H9 (cell line): Measurements from ENCODE around the gene SERINC1. TPM values are rescaled to one million over a fixed set of nuclear protein-coding genes. Genes with fewer than 3 reads are reported as not detected.

Experiments
- DNase-seq: peaks from one replicate; pipeline ENCODE4 v3.0.0-alpha.2; 2017
- H2AFZ ChIP-seq: one replicate; pipeline ENCODE4 v1.6.1; 2013; ENCODE audit warnings: mild to moderate bottlenecking, low read length, control low read depth, moderate library complexity
- H2AK5ac ChIP-seq: 2 replicates; pipeline ENCODE4 v1.6.1; 2013; ENCODE audit warnings: low read length, control low read depth, mixed read lengths; ENCODE audit not compliant: insufficient read length
- H2BK120ac ChIP-seq: one replicate; pipeline ENCODE4 v1.6.1; 2013; ENCODE audit warnings: low read depth, mild to moderate bottlenecking, low read length, control low read depth, inconsistent platforms; ENCODE audit not compliant: poor library complexity, severe bottlenecking
- H2BK12ac ChIP-seq: 2 replicates; pipeline ENCODE4 v1.6.1; 2013; ENCODE audit warnings: low read length, control low read depth, mixed read lengths, low read depth; ENCODE audit not compliant: insufficient read length
- H2BK15ac ChIP-seq: 2 replicates; pipeline ENCODE4 v1.6.1; 2013; ENCODE audit warnings: low read depth, low read length, control low read depth
- H2BK20ac ChIP-seq: one replicate; pipeline ENCODE4 v1.6.1; 2013; ENCODE audit warnings: low read depth, mild to moderate bottlenecking, low read length, control low read depth, inconsistent platforms; ENCODE audit not compliant: poor library complexity, severe bottlenecking
- H2BK5ac ChIP-seq: 2 replicates; pipeline ENCODE4 v1.6.1; 2013; ENCODE audit warnings: low read length, control low read depth, mixed read lengths; ENCODE audit not compliant: insufficient read length
- H3K14ac ChIP-seq: 2 replicates; pipeline ENCODE4 v1.6.1; 2013; ENCODE audit warnings: low read length, control low read depth; ENCODE audit not compliant: insufficient read depth
- H3K18ac ChIP-seq: 2 replicates; pipeline ENCODE4 v1.6.1; 2013; ENCODE audit warnings: low read depth, mild to moderate bottlenecking, mixed read lengths, low read length, control low read depth; ENCODE audit not compliant: insufficient read length
- H3K23ac ChIP-seq: 2 replicates; pipeline ENCODE4 v1.6.1; 2013; ENCODE audit warnings: low read length, control low read depth, mixed read lengths, low read depth; ENCODE audit not compliant: insufficient read length
- H3K23me2 ChIP-seq: 2 replicates; pipeline ENCODE4 v1.6.1; 2013; ENCODE audit warnings: low read depth, mild to moderate bottlenecking, mixed read lengths, low read length, control low read depth; ENCODE audit not compliant: insufficient read length, poor library complexity, severe bottlenecking
- H3K27ac ChIP-seq: 2 replicates; pipeline ENCODE4 v1.5.1; 2013; ENCODE audit warnings: low read length, control low read depth, mixed read lengths, low read depth; ENCODE audit not compliant: insufficient read length
- H3K27me3 ChIP-seq: 2 replicates; pipeline ENCODE4 v1.6.1; 2013; ENCODE audit warnings: low read length, control low read depth, inconsistent platforms; ENCODE audit not compliant: insufficient read depth
- H3K4ac ChIP-seq: 2 replicates; pipeline ENCODE4 v1.6.1; 2013; ENCODE audit warnings: low read depth, mild to moderate bottlenecking, control low read depth, inconsistent platforms, low read length, moderate library complexity
- H3K4me1 ChIP-seq: 2 replicates; pipeline ENCODE4 v1.6.1; 2013; ENCODE audit warnings: low read length, control low read depth, inconsistent platforms; ENCODE audit not compliant: insufficient read depth
- H3K4me2 ChIP-seq: 2 replicates; pipeline ENCODE4 v1.6.1; 2013; ENCODE audit warnings: low read length, control low read depth, mixed read lengths; ENCODE audit not compliant: insufficient read length, insufficient read depth
- H3K56ac ChIP-seq: 2 replicates; pipeline ENCODE4 v1.6.1; 2013; ENCODE audit warnings: low read depth, mild to moderate bottlenecking, mixed read lengths, low read length, control low read depth; ENCODE audit not compliant: insufficient read length
- H3K79me1 ChIP-seq: 2 replicates; pipeline ENCODE4 v1.6.1; 2013; ENCODE audit warnings: low read depth, mild to moderate bottlenecking, moderate library complexity, low read length, control low read depth, inconsistent platforms; ENCODE audit not compliant: insufficient read depth, poor library complexity, severe bottlenecking
- H3K79me2 ChIP-seq: 2 replicates; pipeline ENCODE4 v1.6.1; 2013; ENCODE audit warnings: low read length, control low read depth, inconsistent platforms; ENCODE audit not compliant: insufficient read depth
- H3K9ac ChIP-seq: 2 replicates; pipeline ENCODE4 v1.6.1; 2013; ENCODE audit warnings: low read length, control low read depth, mixed read lengths; ENCODE audit not compliant: insufficient read length; ENCODE audit errors: extremely low read depth
- H3K9me3 ChIP-seq: one replicate; pipeline ENCODE4 v1.6.1; 2013; ENCODE audit warnings: low read depth, low read length, inconsistent platforms; ENCODE audit not compliant: control insufficient read depth
- H3T11ph ChIP-seq: one replicate; pipeline ENCODE4 v1.6.1; 2013; ENCODE audit warnings: mild to moderate bottlenecking, low read length, control low read depth, inconsistent platforms
- H4K20me1 ChIP-seq: one replicate; pipeline ENCODE4 v1.6.1; 2013; ENCODE audit not compliant: control insufficient read depth, insufficient read length, insufficient read depth
- H4K5ac ChIP-seq: 2 replicates; pipeline ENCODE4 v1.6.1; 2013; ENCODE audit warnings: low read depth, mild to moderate bottlenecking, mixed read lengths, low read length, control low read depth; ENCODE audit not compliant: insufficient read length
- H4K8ac ChIP-seq: replicated peaks from 2 replicates; pipeline ENCODE4 v1.6.1; 2013; ENCODE audit warnings: low read length, control low read depth, mixed read lengths, low read depth; ENCODE audit not compliant: insufficient read length
- H4K91ac ChIP-seq: 2 replicates; pipeline ENCODE4 v1.6.1; 2013; ENCODE audit warnings: low read depth, mild to moderate bottlenecking, moderate library complexity, mixed read lengths, low read length, control low read depth; ENCODE audit not compliant: insufficient read length
- H3K27ac Mint-ChIP-seq, 3 experiments: 2 replicates in 2 of 3; 3 replicates in 1 of 3; pipeline ENCODE4 v1.8.0; 2020 to 2021; ENCODE audit warnings: mixed read lengths in 3 of 3, mild to moderate bottlenecking in 1 of 3, moderate library complexity in 1 of 3
- H3K27me3 Mint-ChIP-seq: 2 replicates; pipeline ENCODE4 v1.8.0; 2021; ENCODE audit warnings: low read depth, mild to moderate bottlenecking, moderate library complexity, mixed read lengths
- H3K36me3 Mint-ChIP-seq, 3 experiments: 2 replicates in 2 of 3; 3 replicates in 1 of 3; pipeline ENCODE4 v1.8.0; 2020 to 2021; ENCODE audit warnings: low read depth in 3 of 3, mixed read lengths in 3 of 3; ENCODE audit not compliant: insufficient read depth in 1 of 3
- H3K4me1 Mint-ChIP-seq, 2 experiments: 2 replicates each; pipeline ENCODE4 v1.8.0; 2020; ENCODE audit warnings: mixed read lengths in 2 of 2
- H3K4me3 Mint-ChIP-seq, 2 experiments: 2 replicates in 1 of 2; 3 replicates in 1 of 2; pipeline ENCODE4 v1.8.0; 2020 to 2021; ENCODE audit warnings: mild to moderate bottlenecking in 2 of 2, mixed read lengths in 2 of 2, moderate library complexity in 1 of 2
- H3K9me3 Mint-ChIP-seq, 2 experiments: 2 replicates in 1 of 2; 3 replicates in 1 of 2; pipeline ENCODE4 v1.8.0; 2020; ENCODE audit warnings: mild to moderate bottlenecking in 2 of 2, mixed read lengths in 2 of 2, moderate library complexity in 1 of 2
- CTCF ChIP-seq: fragments of 200-600 bp; sonication (generic); conservative IDR thresholded peaks from 3 replicates; pipeline ENCODE4 v1.8.0; 2021; ENCODE audit warnings: antibody characterized with exemption, mild to moderate bottlenecking
- WGBS: extraction: QIAGEN DNeasy Blood & Tissue Kit; methylation state at CpG from one replicate; pipeline ENCODE4 v1.1.7; 2013; ENCODE audit warnings: missing lambda C conversion rate, low lambda C conversion rate, mixed read lengths; ENCODE audit not compliant: insufficient read length; ENCODE audit errors: extremely low coverage; 5-methylcytosine and 5-hydroxymethylcytosine counted together
- total RNA-seq: library from RNA; stranded (reverse); gene quantifications from 2 replicates; pipeline ENCODE4 v1.2.1, GENCODE V29; 2021

Gene SERINC1
- total RNA-seq, 1 experiment from 2014 or later = 48.4 TPM

- Mint-ChIP-seq H3K27me3 (no peaks in the 10 kb centered on the region), H3K36me3 (peaks cover 11 to 47% (median 39%) of the 10 kb centered on the region in 3 experiments; a peak in 6 of 7 replicates), H3K9me3 (no peaks in the 10 kb centered on the region)
These were observed 16.9 kb downstream of the SERINC1 start for GRCh38 chr6:122454673-122455072.

More at GRCh38 chr6:122454673-122455072, 16.9 kb downstream of the SERINC1 start:
- Histone ChIP-seq H4K5ac (no peak overlapping the region), H2AFZ (no peak overlapping the region), H4K20me1 (no peaks in the 10 kb centered on the region), H2BK12ac (no peak overlapping the region), H2BK5ac (no peak overlapping the region), H3K56ac (no peak overlapping the region), H3K23me2 (no peaks in the 10 kb centered on the region), H3K14ac (no peak overlapping the region), H3K27ac (no peak overlapping the region), H3K18ac (no peak overlapping the region), H2BK15ac (no peak overlapping the region), H3K79me1 (no peaks in the 10 kb centered on the region), H3K79me2 (no peaks in the 10 kb centered on the region; the same call in 1 of the 2 replicates), H3K23ac (no peak overlapping the region), H3K4ac (no peak overlapping the region), H3K4me2 (no peak overlapping the region), H2BK20ac (no peak overlapping the region), H3K9ac (no peak overlapping the region), H2AK5ac (no peak overlapping the region), H3K9me3 (no peaks in the 10 kb centered on the region), H4K8ac (no peak overlapping the region), H3K4me1 (no peaks in the 10 kb centered on the region), H2BK120ac (no peak overlapping the region), H3K27me3 (no peaks in the 10 kb centered on the region), H3T11ph (no peak overlapping the region), H4K91ac (no peak overlapping the region)
- no CpG with 5 or more reads among the region's 4 CpGs for WGBS
- Mint-ChIP-seq H3K4me3 (no peak overlapping the region), H3K27ac (no peak overlapping the region; a peak in 1 of 7 replicates), H3K4me1 (peaks cover 7 to 17% of the 10 kb centered on the region in 2 experiments)
- no peak for DNase-seq
- TF ChIP-seq CTCF = no peak
